ENCODE data around the gene UBA3.

Gene UBA3

DNA sequence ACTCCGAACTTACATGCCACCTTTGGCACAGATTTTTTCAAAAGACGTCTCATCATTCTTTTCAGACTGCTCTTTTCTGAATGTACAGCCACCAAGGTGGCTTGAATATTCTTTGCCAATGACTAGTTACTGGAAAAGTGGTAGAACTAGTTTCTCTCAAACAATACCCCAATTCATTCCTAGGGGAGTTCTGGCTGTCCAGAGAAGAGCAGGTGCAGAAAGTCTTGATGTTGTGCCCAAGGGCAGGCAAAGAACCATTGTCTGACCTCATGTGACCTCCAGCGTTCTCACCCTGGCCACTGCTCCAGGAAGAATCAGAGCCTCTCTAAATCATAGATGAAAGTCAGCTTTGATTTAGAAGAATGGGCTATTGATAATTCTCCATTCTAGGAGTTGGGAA is 36.7 kb upstream of the UBA3 start:
- Histone ChIP-seq H2AFZ (ENCODE audit: low read depth, low read length, severe bottlenecking) (no peak overlapping the region), H3K4me2 (ENCODE audit: low read depth, low read length, poor library complexity, severe bottlenecking) (no peak overlapping the region), H3K36me3 (ENCODE audit: low read length) (no peaks in the 10 kb centered on the region), H3K4me3 (ENCODE audit: insufficient read depth, low read length, poor library complexity, severe bottlenecking) (no peak overlapping the region), H3K27me3 (ENCODE audit: low read length) (no peaks in the 10 kb centered on the region), H3F3A (ENCODE audit: insufficient read depth) (no peaks in the 10 kb centered on the region), H3K9ac (ENCODE audit: low read length) (no peak overlapping the region), H4K20me1 (ENCODE audit: low read depth, low read length) (no peaks in the 10 kb centered on the region), H3K27ac (ENCODE audit: low read depth, low read length) (no peak overlapping the region), H3K79me2 (ENCODE audit: insufficient read depth, low read length) (no peaks in the 10 kb centered on the region), H3K9me2 (replicated peaks; ENCODE audit: insufficient read depth, low read length) (no peaks in the 10 kb centered on the region), H3K9me3 (ENCODE audit: insufficient read depth, low read length) (no peaks in the 10 kb centered on the region)
- TF ChIP-seq EZH2phosphoT487 (conservative IDR thresholded peaks at IDR 0.05; ENCODE audit: low read length): no peak
- TF ChIP-seq, protein P1, sequence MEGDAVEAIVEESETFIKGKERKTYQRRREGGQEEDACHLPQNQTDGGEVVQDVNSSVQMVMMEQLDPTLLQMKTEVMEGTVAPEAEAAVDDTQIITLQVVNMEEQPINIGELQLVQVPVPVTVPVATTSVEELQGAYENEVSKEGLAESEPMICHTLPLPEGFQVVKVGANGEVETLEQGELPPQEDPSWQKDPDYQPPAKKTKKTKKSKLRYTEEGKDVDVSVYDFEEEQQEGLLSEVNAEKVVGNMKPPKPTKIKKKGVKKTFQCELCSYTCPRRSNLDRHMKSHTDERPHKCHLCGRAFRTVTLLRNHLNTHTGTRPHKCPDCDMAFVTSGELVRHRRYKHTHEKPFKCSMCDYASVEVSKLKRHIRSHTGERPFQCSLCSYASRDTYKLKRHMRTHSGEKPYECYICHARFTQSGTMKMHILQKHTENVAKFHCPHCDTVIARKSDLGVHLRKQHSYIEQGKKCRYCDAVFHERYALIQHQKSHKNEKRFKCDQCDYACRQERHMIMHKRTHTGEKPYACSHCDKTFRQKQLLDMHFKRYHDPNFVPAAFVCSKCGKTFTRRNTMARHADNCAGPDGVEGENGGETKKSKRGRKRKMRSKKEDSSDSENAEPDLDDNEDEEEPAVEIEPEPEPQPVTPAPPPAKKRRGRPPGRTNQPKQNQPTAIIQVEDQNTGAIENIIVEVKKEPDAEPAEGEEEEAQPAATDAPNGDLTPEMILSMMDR (IDR thresholded peaks at IDR 0.05; ENCODE audit: insufficient read depth, low read length, poor library complexity, severe bottlenecking): no peak

DNA sequence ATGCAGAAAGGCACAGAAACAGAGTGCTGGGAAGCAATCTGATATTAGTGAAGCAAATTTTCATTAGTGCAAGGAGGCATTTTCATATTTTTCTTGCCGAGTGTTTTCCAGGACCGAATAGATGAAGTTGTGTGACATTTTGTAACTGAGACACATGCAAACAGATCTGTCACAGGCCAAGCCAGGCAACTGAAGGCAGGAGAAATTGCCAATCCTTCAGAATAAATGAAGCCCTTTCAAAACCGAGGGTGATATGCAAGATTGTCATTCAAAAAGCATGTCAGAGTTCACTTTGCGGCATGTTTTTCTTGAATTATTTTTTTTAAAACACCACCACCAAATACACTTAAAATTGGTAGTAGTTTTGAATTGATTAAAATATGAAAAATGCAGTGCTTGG is 36.0 kb upstream of the UBA3 start:
- H3K36me3 ChIP-seq (ENCODE audit: low read length): no peaks in the 10 kb centered on the region
- H3F3A ChIP-seq (ENCODE audit: insufficient read depth): no peaks in the 10 kb centered on the region
- H3K27ac ChIP-seq (ENCODE audit: low read depth, low read length): no peak overlapping the region
- TF ChIP-seq, protein P1 (IDR thresholded peaks at IDR 0.05; ENCODE audit: insufficient read depth, low read length, poor library complexity, severe bottlenecking): no peak
- TF ChIP-seq EZH2phosphoT487 (conservative IDR thresholded peaks at IDR 0.05; ENCODE audit: low read length): no peak
- H2AFZ ChIP-seq (ENCODE audit: low read depth, low read length, severe bottlenecking): no peak overlapping the region
- H4K20me1 ChIP-seq (ENCODE audit: low read depth, low read length): no peaks in the 10 kb centered on the region
- H3K9me2 ChIP-seq (replicated peaks; ENCODE audit: insufficient read depth, low read length): no peaks in the 10 kb centered on the region
- no peak overlapping the region for H3K4me3 ChIP-seq (ENCODE audit: insufficient read depth, low read length, poor library complexity, severe bottlenecking)
- H3K9me3 ChIP-seq (ENCODE audit: insufficient read depth, low read length): no peaks in the 10 kb centered on the region
- H3K4me2 ChIP-seq (ENCODE audit: low read depth, low read length, poor library complexity, severe bottlenecking): no peak overlapping the region
- H3K9ac ChIP-seq (ENCODE audit: low read length): no peak overlapping the region
- H3K79me2 ChIP-seq (ENCODE audit: insufficient read depth, low read length): no peaks in the 10 kb centered on the region
- H3K27me3 ChIP-seq (ENCODE audit: low read length): no peaks in the 10 kb centered on the region

DNA sequence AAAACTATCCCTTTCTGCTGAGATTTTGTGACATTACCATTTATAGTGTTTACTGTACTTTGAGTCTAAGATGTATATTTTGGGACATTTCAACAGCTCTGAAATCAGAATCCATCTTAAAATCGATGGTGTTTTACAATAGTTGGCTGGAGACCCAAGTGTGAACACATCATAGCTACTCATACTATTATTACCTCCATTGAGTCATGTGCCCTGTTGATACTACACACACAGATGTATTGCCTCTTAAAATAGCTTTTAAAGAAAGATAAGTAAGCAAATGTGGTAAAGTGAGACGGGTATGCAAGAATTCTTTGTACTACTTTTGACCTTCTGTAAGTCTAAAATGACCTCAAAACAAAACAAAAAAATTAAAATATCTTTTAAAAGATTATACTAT is 35.6 kb upstream of the UBA3 start:
- H3K27me3 ChIP-seq (ENCODE audit: low read length): no peaks in the 10 kb centered on the region
- no peaks in the 10 kb centered on the region for H3K79me2 ChIP-seq (ENCODE audit: insufficient read depth, low read length)
- H4K20me1 ChIP-seq (ENCODE audit: low read depth, low read length): no peaks in the 10 kb centered on the region
- no peak for TF ChIP-seq EZH2phosphoT487 (conservative IDR thresholded peaks at IDR 0.05; ENCODE audit: low read length)
- TF ChIP-seq, protein P1 (IDR thresholded peaks at IDR 0.05; ENCODE audit: insufficient read depth, low read length, poor library complexity, severe bottlenecking): no peak
- H3K27ac ChIP-seq (ENCODE audit: low read depth, low read length): no peak overlapping the region
- no peak overlapping the region for H2AFZ ChIP-seq (ENCODE audit: low read depth, low read length, severe bottlenecking)
- H3K4me2 ChIP-seq (ENCODE audit: low read depth, low read length, poor library complexity, severe bottlenecking): no peak overlapping the region
- no peaks in the 10 kb centered on the region for H3F3A ChIP-seq (ENCODE audit: insufficient read depth)
- no peaks in the 10 kb centered on the region for H3K36me3 ChIP-seq (ENCODE audit: low read length)
- no peaks in the 10 kb centered on the region for H3K9me2 ChIP-seq (replicated peaks; ENCODE audit: insufficient read depth, low read length)
- no peak overlapping the region for H3K9ac ChIP-seq (ENCODE audit: low read length)
- H3K9me3 ChIP-seq (ENCODE audit: insufficient read depth, low read length): no peaks in the 10 kb centered on the region
- H3K4me3 ChIP-seq (ENCODE audit: insufficient read depth, low read length, poor library complexity, severe bottlenecking): no peak overlapping the region

All from SU-DHL-6 (cell line).